Mesenchymal stem cell (in vitro differentiated cells and primary cell): ENCODE results near the gene CCDC3.

Source experiments
- DNase-seq: peaks from one replicate; pipeline ENCODE4 v3.0.0-alpha.2; 2013
- H2AFZ ChIP-seq: one replicate; pipeline ENCODE4 v1.6.1; 2013; ENCODE audit warnings: low read depth, mild to moderate bottlenecking, control low read depth, inconsistent platforms, low read length, moderate library complexity
- H2AK5ac ChIP-seq: 2 replicates; pipeline ENCODE4 v1.6.1; 2013; ENCODE audit warnings: low read length, moderate library complexity, mild to moderate bottlenecking, inconsistent platforms; ENCODE audit not compliant: severe bottlenecking
- H2BK120ac ChIP-seq: one replicate; pipeline ENCODE4 v1.6.1; 2013; ENCODE audit warnings: low read depth, mild to moderate bottlenecking, inconsistent platforms, low read length, moderate library complexity
- H2BK12ac ChIP-seq, 2 experiments: one replicate each; pipeline ENCODE4 v1.6.1; 2013; ENCODE audit warnings: inconsistent platforms in 2 of 2, low read length in 2 of 2, mild to moderate bottlenecking in 2 of 2, moderate library complexity in 2 of 2, control low read depth in 1 of 2
- H2BK15ac ChIP-seq: one replicate; pipeline ENCODE4 v1.6.1; 2013; ENCODE audit warnings: mild to moderate bottlenecking, low read depth, inconsistent platforms; ENCODE audit not compliant: poor library complexity, severe bottlenecking
- H2BK5ac ChIP-seq: 2 replicates; pipeline ENCODE4 v1.6.1; 2013; ENCODE audit warnings: low read depth, mild to moderate bottlenecking, low read length, control low read depth, inconsistent platforms; ENCODE audit not compliant: poor library complexity, severe bottlenecking
- H3K14ac ChIP-seq, 2 experiments: one replicate each; pipeline ENCODE4 v1.6.1; 2013; ENCODE audit warnings: inconsistent platforms in 2 of 2, low read length in 2 of 2, control low read depth in 1 of 2, mild to moderate bottlenecking in 1 of 2, moderate library complexity in 1 of 2
- H3K18ac ChIP-seq, 2 experiments: one replicate each; pipeline ENCODE4 v1.6.1; 2013; ENCODE audit warnings: inconsistent platforms in 2 of 2, low read length in 2 of 2, control low read depth in 1 of 2, low read depth in 1 of 2, mild to moderate bottlenecking in 1 of 2
- H3K23ac ChIP-seq, 2 experiments: one replicate each; pipeline ENCODE4 v1.6.1; 2013; ENCODE audit warnings: inconsistent platforms in 2 of 2, low read length in 2 of 2, mild to moderate bottlenecking in 2 of 2, moderate library complexity in 2 of 2, control low read depth in 1 of 2
- H3K27ac ChIP-seq: 2 replicates; pipeline ENCODE4 v1.5.1; 2013; ENCODE audit warnings: mild to moderate bottlenecking, moderate library complexity, low read length, control low read depth, inconsistent platforms; ENCODE audit not compliant: poor library complexity, severe bottlenecking
- H3K27me3 ChIP-seq, 2 experiments: 2 replicates each; pipeline versions ENCODE4 v1.6.1 to v1.7.0; 2013; ENCODE audit warnings: low read length in 2 of 2, mild to moderate bottlenecking in 2 of 2, moderate library complexity in 2 of 2, control low read depth in 1 of 2, inconsistent platforms in 1 of 2; ENCODE audit not compliant: control insufficient read depth in 1 of 2, insufficient read depth in 1 of 2
- H3K36me3 ChIP-seq, 2 experiments: 2 replicates each; pipeline versions ENCODE4 v1.6.1 to v1.7.0; 2013; ENCODE audit warnings: low read length in 2 of 2, control low read depth in 1 of 2, inconsistent platforms in 1 of 2, low read depth in 1 of 2, mild to moderate bottlenecking in 1 of 2; ENCODE audit not compliant: insufficient read depth in 2 of 2, control insufficient read depth in 1 of 2
- H3K4ac ChIP-seq, 2 experiments: one replicate each; pipeline ENCODE4 v1.6.1; 2013; ENCODE audit warnings: inconsistent platforms in 2 of 2, low read length in 2 of 2, mild to moderate bottlenecking in 2 of 2, moderate library complexity in 2 of 2, control low read depth in 1 of 2, low read depth in 1 of 2
- H3K4me1 ChIP-seq: 2 replicates; pipeline ENCODE4 v1.6.1; 2013; ENCODE audit warnings: low read depth, low read length, control low read depth; ENCODE audit not compliant: control insufficient read depth, insufficient read depth
- H3K4me2 ChIP-seq: 2 replicates; pipeline ENCODE4 v1.6.1; 2013; ENCODE audit warnings: low read length, mild to moderate bottlenecking, inconsistent platforms; ENCODE audit not compliant: poor library complexity, severe bottlenecking
- H3K4me3 ChIP-seq, 2 experiments: 2 replicates each; pipeline versions ENCODE4 v1.5.1 to v1.7.0; 2013; ENCODE audit warnings: low read length in 2 of 2, mild to moderate bottlenecking in 2 of 2, control low read depth in 1 of 2, low read depth in 1 of 2; ENCODE audit not compliant: insufficient read depth in 1 of 2
- H3K79me1 ChIP-seq: replicated peaks from 2 replicates; pipeline ENCODE4 v1.6.1; 2013; ENCODE audit warnings: mild to moderate bottlenecking, control low read depth, low read length, inconsistent platforms; ENCODE audit not compliant: poor library complexity, severe bottlenecking
- H3K9ac ChIP-seq: 2 replicates; pipeline ENCODE4 v1.7.0; 2013; ENCODE audit warnings: mild to moderate bottlenecking, low read length, moderate library complexity
- H3K9me3 ChIP-seq: 2 replicates; pipeline ENCODE4 v1.7.0; 2013; ENCODE audit warnings: mild to moderate bottlenecking, low read length; ENCODE audit not compliant: control insufficient read depth
- H4K8ac ChIP-seq: one replicate; pipeline ENCODE4 v1.6.1; 2013; ENCODE audit warnings: inconsistent platforms, mild to moderate bottlenecking, low read length, moderate library complexity
- H4K91ac ChIP-seq: one replicate; pipeline ENCODE4 v1.6.1; 2013; ENCODE audit warnings: mild to moderate bottlenecking, low read length, inconsistent platforms
- WGBS: methylation state at CpG from one replicate; pipeline ENCODE4 v1.1.7; 2013; ENCODE audit warnings: mixed read lengths; 5-methylcytosine and 5-hydroxymethylcytosine counted together

The CCDC3 gene

DNA sequence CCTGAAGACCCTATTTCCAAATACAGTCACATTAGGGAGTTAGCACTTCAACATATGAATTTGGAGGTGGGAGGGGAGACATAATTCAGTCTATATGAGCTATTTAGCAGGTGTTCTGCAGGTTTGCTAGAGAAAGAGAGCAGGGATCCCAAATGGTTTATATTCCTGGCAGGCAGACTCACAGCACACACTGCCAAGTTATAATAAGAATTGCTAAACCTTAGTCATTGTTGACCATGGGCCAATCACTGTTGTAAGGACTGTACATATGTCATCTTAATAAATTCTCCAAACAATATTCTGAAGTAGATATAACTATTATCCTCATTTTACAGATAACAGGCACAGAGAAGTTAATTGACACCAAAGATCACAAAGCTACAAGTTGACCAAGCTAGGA is 1.5 kb upstream of the CCDC3 start:
- no peak overlapping the region for H3K18ac ChIP-seq
- no peak overlapping the region for H3K23ac ChIP-seq
- H2AK5ac ChIP-seq: no peak overlapping the region
- no peak overlapping the region for H3K4me3 ChIP-seq
- H3K27me3 ChIP-seq: peaks cover 46 to 79% of the 10 kb centered on the region in 2 experiments
- DNase-seq: no peak
- H4K91ac ChIP-seq: no peak overlapping the region
- no peak overlapping the region for H3K4ac ChIP-seq
- no peak overlapping the region for H2BK120ac ChIP-seq
- H3K36me3 ChIP-seq: no peaks in the 10 kb centered on the region
- no peaks in the 10 kb centered on the region for H3K9me3 ChIP-seq
- no peak overlapping the region for H2BK5ac ChIP-seq
- no peak overlapping the region for H4K8ac ChIP-seq
- H3K14ac ChIP-seq: no peak overlapping the region
- no peak overlapping the region for H2BK12ac ChIP-seq
- no peaks in the 10 kb centered on the region for H3K79me1 ChIP-seq
- H2AFZ ChIP-seq: no peak overlapping the region
- no peak overlapping the region for H3K27ac ChIP-seq
- no peak overlapping the region for H3K9ac ChIP-seq
- H3K4me1 ChIP-seq: peaks cover 6% of the 10 kb centered on the region
- H2BK15ac ChIP-seq: no peak overlapping the region
- no peak overlapping the region for H3K4me2 ChIP-seq

DNA sequence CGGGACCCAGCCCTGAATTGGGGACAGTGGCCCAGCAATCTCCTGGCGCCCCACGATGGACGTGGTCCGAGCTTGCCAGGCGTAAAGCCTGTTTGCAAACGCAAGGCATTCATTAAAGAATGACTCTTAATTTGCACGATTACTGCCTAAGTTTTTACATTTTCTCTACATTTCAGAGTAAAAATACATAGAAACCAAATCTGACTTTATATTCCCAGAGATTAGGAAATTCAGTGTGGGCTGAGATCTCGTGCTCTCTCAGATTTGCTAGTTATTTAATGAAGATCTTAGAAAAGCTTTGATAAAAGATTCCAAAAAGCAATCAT is 337 bp upstream of the CCDC3 start:
- peak; percentile 15 for DNase-seq
- H2BK120ac ChIP-seq: no peak overlapping the region
- 0% methylated on average over 7 of the region's 9 CpGs for WGBS
- no peak overlapping the region for H4K91ac ChIP-seq
- no peak overlapping the region for H2BK5ac ChIP-seq
- H3K23ac ChIP-seq: no peak overlapping the region
- H3K18ac ChIP-seq: no peak overlapping the region
- no peak overlapping the region for H3K9ac ChIP-seq
- peak overlapping the region; percentile 41 to 42 for H3K4me3 ChIP-seq
- H4K8ac ChIP-seq: no peak overlapping the region
- H3K4ac ChIP-seq: no peak overlapping the region
- H2BK12ac ChIP-seq: no peak overlapping the region
- H2AFZ ChIP-seq: no peak overlapping the region
- no peak overlapping the region for H3K14ac ChIP-seq
- no peak overlapping the region for H3K27ac ChIP-seq
- no peaks in the 10 kb centered on the region for H3K36me3 ChIP-seq
- no peak overlapping the region for H2AK5ac ChIP-seq
- H3K4me2 ChIP-seq: peak overlapping the region; percentile 77
- H3K27me3 ChIP-seq: peaks cover 46 to 72% of the 10 kb centered on the region in 2 experiments
- H2BK15ac ChIP-seq: peak overlapping the region; percentile 74
- H3K79me1 ChIP-seq: no peaks in the 10 kb centered on the region
- H3K9me3 ChIP-seq: no peaks in the 10 kb centered on the region
- peaks cover 6% of the 10 kb centered on the region for H3K4me1 ChIP-seq

DNA sequence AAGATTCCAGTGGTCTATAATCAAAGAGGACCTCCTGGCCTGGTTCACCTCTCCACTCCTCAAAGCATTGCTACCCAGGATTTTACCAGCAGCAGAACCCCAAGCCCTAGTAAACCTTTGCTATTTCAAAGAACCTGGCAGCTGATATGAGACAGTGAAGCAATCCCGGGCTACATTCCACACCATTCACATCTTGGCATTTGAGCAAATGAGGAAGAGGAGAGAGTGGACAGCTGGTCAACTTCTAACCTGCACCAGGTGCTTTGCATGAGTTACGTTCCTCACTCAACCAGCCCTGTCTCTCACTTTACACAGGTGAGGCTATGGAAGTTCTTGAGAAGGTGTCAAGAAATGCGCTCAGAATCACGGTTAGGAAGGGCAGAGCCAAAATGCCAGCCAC is 1.1 kb downstream of the CCDC3 start:
- no peak overlapping the region for H3K23ac ChIP-seq
- no peak overlapping the region for H4K91ac ChIP-seq
- H3K4ac ChIP-seq: no peak overlapping the region
- H3K79me1 ChIP-seq: no peaks in the 10 kb centered on the region
- H3K18ac ChIP-seq: no peak overlapping the region
- no peak overlapping the region for H3K27ac ChIP-seq
- no peak overlapping the region for H3K4me2 ChIP-seq
- H2BK15ac ChIP-seq: no peak overlapping the region
- H2AK5ac ChIP-seq: no peak overlapping the region
- no peak overlapping the region for H2BK120ac ChIP-seq
- H2AFZ ChIP-seq: no peak overlapping the region
- no peak overlapping the region for H2BK12ac ChIP-seq
- H3K9ac ChIP-seq: no peak overlapping the region
- no peak overlapping the region for H2BK5ac ChIP-seq
- no peaks in the 10 kb centered on the region for H3K9me3 ChIP-seq
- peaks cover 6% of the 10 kb centered on the region for H3K4me1 ChIP-seq
- H4K8ac ChIP-seq: no peak overlapping the region
- DNase-seq: peak; percentile 23
- no peak overlapping the region for H3K4me3 ChIP-seq
- H3K14ac ChIP-seq: no peak overlapping the region
- 89% methylated on average over 4 of the region's 4 CpGs for WGBS
- H3K27me3 ChIP-seq: peaks cover 34 to 59% of the 10 kb centered on the region in 2 experiments
- H3K36me3 ChIP-seq: no peaks in the 10 kb centered on the region

DNA sequence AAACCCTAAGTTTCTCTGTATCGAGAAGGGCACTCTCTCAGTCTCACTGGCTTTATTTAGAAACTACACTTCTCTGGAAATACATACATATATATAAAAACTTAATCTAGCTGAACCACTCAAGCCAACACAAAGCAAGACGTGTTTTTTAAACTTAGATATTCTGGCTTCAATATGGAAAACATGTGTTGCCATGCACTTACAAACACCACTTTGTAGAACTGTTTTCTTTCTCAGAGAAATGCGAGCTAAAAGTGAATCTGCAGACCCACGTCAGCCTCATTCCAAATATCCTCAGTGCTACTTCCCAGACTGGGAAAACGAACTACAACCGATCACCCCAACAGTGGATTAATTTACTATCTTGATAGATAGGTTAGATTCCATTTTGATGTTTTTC is 1.7 kb downstream of the CCDC3 start:
- H3K4me2 ChIP-seq: no peak overlapping the region
- peaks cover 6% of the 10 kb centered on the region for H3K4me1 ChIP-seq
- H2BK5ac ChIP-seq: no peak overlapping the region
- H3K14ac ChIP-seq: no peak overlapping the region
- H2AFZ ChIP-seq: no peak overlapping the region
- H3K23ac ChIP-seq: no peak overlapping the region
- H3K79me1 ChIP-seq: no peaks in the 10 kb centered on the region
- no peak overlapping the region for H4K91ac ChIP-seq
- H4K8ac ChIP-seq: no peak overlapping the region
- no peaks in the 10 kb centered on the region for H3K36me3 ChIP-seq
- peaks cover 34 to 54% of the 10 kb centered on the region in 2 experiments for H3K27me3 ChIP-seq
- no peak overlapping the region for H2BK15ac ChIP-seq
- H3K9me3 ChIP-seq: no peaks in the 10 kb centered on the region
- H2BK120ac ChIP-seq: no peak overlapping the region
- no peak overlapping the region for H3K9ac ChIP-seq
- H3K27ac ChIP-seq: no peak overlapping the region
- no peak overlapping the region for H2AK5ac ChIP-seq
- no peak overlapping the region for H3K18ac ChIP-seq
- no peak overlapping the region for H3K4me3 ChIP-seq
- no peak for DNase-seq
- H3K4ac ChIP-seq: no peak overlapping the region
- H2BK12ac ChIP-seq: no peak overlapping the region
- 83% methylated on average over 4 of the region's 6 CpGs for WGBS
